Measurements from ENCODE around the gene USP9X.
A peak's percentile ranks its signal among the peaks of the same experiment; 100 is the strongest.
"Not testable (repeated sequence)": the region's sequence is repeated elsewhere in the genome, so short reads cannot be mapped to it uniquely, and the experiment has no call there.

Gene USP9X

DNA sequence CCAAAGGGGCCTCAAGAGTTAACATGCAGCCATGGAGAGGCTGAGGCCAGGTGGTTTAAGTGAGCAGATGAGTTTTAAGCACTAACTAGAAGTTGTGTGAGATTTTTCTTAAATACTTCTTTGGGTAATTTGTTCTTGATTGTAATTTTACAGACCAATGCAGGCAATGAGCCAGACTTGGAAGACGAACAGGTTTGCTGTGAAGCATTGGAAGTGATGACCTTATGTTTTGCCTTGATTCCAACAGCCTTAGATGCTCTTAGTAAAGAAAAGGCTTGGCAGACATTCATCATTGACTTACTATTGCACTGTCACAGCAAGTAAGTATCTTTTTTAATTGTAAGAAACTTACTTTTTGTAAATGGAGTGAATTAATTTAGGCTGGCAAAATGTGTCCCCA lies 103.9 kb downstream of the USP9X start:
- DNase-seq (ENCODE audit: low read depth): no peak

DNA sequence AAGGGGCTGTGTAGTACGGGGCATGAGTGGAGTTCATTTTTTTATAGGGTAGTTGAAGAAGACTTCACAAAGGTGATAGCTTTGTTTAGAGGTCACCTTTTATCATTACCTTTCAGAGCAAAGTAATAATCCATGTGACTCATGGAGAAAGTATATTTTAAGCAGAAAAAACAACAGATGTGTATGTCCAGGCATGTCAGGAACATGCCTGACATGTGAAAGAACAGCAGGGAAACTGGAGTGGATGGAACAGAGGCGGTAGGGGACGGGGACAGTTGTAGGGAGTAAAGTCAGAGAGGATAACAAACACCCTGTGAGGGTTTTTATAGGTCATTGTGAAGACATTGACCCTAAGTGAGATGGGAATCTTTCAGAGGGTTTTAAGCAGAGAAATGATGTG lies 107.6 kb downstream of the USP9X start:
- DNase-seq (ENCODE audit: low read depth): no peak

DNA sequence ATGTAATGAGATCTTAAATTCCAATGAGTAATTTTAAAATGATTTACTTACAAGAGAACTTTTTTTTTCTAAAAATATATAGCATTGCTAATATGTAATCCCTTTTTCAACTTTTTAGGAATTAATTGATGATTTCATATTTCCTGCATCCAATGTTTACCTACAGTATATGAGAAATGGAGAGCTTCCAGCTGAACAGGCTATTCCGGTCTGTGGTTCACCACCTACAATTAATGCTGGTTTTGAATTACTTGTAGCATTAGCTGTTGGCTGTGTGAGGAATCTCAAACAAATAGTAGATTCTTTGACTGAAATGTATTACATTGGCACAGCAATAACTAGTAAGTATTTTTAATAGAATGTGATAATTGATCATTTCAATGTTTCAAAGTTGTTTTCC lies 113.2 kb downstream of the USP9X start:
- DNase-seq (ENCODE audit: low read depth): no peak

DNA sequence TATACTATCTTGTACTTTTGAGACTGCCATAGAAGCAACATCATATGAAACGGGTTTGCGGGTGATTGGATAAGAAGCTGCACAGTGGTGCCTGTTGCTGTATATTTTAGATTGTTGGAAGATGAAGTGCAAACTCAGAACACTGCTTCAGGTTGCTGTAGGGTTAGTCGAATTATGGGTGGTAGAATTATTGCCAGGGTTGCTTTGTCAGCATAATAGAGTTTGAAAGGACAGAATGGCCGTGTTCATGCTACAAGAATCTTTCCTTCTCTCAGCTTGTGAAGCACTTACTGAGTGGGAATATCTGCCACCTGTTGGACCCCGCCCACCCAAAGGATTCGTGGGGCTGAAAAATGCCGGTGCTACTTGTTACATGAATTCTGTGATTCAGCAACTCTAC lies 115.5 kb downstream of the USP9X start:
- DNase-seq (ENCODE audit: low read depth): no peak

DNA sequence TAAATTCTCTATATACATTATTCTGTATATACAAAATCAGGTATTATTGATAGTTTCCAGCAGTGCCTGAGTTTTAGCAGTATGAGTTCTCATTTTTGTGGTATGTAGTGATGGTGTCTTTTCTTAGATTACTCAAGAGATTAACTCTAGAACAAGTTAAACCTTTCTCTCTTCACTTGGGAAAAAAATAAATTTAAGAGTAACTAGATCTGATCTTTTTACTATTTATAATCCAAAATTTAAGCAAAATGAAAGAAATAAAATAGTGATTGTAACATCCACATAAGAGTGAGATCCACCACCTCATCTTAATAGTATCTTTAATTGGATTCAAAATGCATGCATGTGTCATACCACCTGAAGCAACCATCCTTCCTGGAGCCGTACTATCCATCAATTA lies 124.6 kb downstream of the USP9X start:
- DNase-seq (ENCODE audit: low read depth): no peak

DNA sequence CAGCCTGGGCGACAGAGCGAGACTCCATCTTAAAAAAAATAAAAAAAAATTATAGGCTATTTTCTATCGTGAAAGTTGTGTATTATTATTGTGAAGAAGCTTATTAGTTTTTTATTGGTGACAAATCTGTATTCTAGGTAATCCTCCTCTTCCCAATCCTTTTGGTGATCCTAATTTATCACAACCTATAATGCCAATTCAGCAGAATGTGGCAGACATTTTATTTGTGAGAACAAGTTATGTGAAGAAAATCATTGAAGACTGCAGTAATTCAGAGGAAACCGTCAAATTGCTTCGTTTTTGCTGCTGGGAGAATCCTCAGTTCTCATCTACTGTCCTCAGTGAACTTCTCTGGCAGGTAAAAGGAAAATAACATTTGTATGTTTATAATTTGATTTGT lies 139.4 kb downstream of the USP9X start:
- DNase-seq (ENCODE audit: low read depth): no peak

DNA sequence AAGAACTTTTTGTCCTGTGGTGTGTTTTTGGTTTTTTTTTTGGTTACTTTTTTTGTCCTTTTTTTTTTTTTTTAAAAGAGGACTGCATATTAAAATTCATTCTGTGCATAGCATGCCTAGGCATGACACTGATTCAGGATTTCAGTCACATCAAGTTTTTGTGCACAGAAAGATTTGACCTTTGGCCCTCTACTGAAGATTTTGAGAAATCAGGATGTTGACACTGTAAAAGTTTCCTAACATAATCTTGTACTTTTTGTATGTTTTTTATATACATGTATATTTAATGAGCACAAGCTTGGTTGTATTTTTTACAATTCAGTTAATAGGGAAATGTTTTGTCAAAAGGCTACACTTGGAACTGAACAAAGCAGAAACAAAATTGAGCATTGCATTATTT lies 148.7 kb downstream of the USP9X start:
- no peak for DNase-seq (ENCODE audit: low read depth)

DNA sequence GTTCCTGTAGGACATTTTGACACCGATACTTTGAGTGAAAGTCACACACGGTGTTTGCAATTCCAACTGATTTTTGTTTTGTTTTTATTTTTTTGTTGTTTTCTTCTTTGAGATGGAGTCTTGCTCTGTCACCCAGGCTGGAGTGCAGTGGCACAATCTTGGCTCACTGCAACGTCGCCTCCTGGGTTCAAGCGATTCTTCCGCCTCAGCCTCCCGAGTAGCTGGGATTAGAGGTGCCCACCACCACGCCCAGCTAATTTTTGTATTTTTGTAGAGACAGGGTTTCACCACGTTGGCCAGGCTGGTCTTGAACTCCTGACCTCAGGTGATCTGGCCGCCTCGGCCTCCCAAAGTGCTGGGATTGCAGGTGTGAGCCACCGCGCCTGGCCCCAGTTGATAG lies 149.2 kb downstream of the USP9X start:
- not testable (repeated sequence) for DNase-seq (ENCODE audit: low read depth)

DNA sequence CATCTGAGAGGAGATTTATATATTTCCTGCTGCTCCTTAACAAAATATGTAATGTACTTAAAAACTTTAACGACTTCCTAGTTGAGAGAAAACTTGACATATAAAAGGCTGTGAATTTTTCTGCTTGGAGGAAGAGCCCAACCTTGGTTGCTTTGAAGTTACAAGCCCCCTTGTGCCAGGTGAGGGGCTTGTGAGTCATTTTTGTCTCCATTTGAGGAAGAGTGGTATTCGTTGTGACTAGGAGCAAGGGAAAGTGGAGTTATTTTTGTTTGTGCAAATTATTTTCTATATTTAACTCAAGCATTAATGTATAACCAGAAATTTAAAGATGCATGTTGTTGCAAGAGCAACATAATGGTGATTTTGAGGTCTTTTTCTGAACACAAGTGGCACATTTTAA lies 149.7 kb downstream of the USP9X start:
- DNase-seq (ENCODE audit: low read depth): no peak

DNA sequence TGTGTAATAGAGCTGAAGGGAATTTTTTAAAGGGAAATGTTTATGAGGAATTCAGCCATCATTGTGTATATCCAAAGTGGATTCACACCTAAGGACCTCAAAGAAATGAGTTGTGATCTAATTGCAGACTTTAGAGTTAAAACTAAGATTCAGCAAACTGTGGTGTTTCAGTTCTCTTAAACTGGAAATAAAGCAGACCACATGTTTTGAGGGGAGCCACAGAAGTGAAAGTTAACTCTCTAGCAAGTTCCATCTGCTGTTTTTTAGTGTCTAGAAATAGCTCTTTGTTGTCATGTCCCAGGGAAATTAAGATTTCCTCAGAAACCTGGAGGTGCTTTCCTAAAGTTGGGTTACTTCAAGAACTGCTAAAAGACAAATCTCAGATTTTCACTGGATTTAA lies 151.4 kb downstream of the USP9X start:
- no peak for DNase-seq (ENCODE audit: low read depth)

DNA sequence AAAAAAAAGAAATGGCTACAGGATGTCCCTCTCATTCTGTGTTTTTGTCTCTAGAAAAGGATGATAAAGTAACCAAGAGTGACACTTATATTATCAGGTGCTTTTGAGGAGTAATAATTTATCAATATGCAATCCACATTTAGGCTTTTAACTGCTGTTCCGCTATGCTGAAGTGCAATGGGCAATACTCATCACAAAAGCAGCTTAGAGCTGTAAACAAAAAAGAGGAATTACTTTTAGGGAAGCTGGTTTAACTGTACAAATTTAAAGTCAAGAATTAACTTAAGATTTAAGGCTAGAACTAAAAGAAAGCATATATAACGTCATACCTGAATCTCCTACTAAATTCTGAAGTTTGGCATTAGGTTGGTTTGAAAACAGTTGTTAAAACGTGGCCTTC lies 155.3 kb downstream of the USP9X start:
- DNase-seq (ENCODE audit: low read depth): no peak

DNA sequence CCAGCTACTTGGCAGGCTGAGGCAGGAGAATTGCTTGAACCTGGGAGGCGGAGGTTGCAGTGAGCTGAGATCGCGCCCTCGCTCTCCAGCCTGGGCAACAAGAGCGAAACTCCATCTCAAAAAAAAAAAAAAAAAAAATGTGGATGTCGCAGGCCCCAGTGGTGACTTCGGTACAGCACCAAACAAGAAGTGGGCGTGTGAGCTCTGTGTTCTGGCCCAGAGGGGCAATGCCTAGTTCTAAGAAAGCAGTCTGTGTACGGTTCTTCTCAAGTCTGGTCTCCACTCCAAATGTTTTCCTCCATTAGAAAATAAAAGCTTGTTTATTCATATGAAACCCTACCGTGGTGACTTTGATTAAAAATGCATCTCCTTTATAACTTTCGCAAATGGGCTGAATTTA lies 156.7 kb downstream of the USP9X start:
- no peak for DNase-seq (ENCODE audit: low read depth)

DNA sequence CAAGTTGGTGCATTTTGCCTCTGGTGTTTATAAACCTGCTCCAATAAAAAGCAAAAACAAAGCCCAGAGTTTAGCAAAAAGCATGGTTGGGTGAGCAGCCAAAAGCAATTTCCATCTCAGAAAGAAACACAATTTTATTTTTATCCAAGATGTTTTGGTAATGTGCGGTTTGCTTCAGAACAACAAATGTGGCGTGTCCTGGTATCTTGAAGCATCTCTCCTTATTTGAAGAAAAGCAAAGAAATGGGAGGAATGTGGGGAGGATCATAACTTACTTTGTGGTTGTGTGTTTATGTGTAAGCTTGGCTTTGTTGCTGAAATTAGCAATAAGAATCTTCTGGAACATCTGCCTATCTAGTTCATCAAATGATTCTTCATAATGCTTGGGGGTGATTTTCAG lies 160.4 kb downstream of the USP9X start:
- DNase-seq (ENCODE audit: low read depth): no peak

DNA sequence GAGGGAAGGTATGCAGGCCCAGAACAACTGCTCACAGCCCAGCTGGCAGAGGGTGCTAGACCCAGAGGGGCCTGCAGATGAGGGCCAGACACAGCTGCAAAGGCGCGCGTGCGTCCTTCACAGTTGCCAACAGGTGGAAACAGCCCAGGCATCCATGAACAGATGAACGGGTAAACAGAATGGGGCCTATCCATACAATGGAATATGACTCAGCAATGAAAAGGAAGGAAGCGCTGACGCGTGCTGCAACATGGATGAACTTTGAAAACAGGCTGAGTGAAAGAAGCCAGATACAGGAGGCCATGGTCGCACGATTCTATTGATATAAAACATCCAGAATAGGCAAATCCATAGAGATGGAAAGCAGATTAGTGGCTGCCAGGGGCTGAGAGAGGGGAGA lies 165.6 kb downstream of the USP9X start:
- DNase-seq (ENCODE audit: low read depth): no peak

DNA sequence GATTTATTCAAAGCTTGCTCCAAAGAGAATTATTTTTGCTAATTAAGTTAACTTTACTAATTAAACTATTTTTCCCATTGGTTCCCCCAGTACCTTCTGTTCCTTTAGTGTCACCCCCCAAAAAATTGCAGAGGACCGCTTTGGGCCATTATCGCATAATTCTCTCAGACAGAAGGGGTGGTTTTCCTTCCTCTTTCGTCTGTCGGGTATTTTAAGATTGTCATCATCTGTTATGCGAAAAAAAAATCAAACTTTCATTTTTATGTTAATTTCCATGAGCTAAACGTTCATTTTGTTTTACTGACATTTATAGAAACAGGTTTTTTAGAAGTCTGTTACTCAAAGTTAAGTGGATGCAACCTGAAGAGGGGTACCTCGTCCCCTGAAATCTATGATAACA lies 172.6 kb downstream of the USP9X start:
- DNase-seq (ENCODE audit: low read depth): no peak

DNA sequence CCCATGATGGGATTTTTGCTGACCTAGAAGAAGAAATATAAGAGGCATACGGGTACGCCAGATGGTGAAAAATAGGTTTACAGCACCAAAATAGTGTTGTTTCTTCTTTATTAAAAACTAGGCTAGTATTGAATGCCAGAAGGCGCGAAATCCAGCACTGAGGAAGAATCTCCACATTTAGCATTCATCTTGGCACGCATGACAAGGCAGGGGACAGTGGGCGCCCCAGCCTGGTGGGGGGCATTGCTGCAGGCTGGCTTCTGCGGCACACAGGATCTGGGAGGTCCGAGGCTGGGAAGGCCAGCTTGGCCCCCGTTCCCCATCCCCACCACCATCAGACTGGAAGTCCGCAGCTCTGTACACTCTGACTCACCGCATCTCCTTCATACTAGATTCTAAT lies 173.0 kb downstream of the USP9X start:
- no peak for DNase-seq (ENCODE audit: low read depth)

DNA sequence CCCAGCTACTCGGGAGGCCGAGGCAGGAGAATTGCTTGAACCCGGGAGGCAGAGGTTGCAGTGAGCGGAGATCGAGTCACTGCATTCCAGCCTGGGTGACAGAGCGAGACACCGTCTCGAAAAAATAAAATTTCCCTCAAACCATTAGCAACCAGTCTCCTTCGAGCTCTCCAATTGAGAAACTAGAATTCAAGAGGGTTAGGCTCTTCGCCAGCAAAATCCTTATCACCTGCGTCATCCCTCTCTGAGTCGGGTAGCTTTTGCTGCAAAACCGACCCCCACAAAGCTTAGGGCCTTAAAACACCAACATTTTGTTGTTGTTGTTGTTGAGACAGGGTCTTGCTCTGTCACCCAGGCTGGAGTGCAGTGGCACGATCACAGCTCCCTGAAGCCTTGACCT lies 173.6 kb downstream of the USP9X start:
- DNase-seq (ENCODE audit: low read depth): no peak

DNA sequence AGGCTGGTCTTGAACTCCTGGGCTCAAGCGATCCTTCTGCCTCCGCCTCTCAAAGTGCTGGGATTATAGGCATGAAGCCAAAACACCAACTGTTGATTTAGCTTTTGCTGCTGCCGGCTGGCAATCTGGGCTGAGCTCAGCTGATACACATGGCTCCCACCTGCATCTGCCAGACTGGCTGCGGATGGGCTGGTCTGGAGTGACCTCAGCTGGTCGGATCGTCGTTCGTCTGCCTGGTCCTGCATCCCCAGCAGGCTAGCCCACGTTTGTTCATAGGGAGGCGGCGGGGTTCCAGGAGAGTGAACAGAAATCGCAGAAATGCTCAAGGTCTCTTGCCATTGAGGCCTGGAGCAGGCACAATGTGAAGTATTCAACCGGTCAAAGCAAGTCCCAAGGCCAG lies 174.3 kb downstream of the USP9X start:
- DNase-seq (ENCODE audit: low read depth): no peak

DNA sequence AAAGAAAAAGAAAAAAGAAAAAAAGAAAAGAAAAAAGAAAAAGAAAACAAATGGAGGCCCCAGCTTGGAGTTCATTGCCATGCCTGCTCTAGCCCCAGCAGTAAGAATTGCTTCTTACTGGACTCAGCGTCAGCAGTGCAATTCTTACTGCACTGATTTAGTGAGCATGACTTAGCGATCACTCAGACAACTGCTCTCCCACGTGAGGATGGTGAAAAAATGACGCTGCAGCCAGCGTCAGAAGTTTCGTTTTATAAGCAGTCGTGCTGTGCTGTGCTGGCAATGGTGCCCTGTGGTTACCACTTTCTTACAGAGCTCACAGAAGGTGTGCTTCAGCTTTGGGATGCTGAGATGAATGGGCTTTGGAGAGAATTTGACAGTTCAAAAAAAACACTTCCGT lies 180.4 kb downstream of the USP9X start:
- no peak for DNase-seq (ENCODE audit: low read depth)

DNA sequence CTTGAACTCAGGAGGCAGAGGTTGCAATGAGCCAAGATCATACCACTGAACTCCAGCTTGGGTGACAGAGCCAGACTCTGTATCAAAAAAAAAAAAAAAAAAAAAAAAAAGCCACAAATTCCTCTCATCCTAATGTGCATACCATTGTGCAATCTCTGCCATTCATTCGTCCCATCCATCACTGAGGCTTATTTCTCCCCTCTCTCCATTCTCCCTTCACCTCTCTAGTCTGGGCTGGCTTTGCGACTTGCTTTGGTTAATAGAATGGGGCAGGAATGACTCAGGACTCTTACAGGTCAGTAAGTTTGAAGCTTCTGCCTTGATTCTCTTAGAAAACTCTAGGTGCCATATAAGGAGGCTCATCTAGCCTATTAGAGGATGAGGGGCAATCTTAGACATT lies 188.4 kb downstream of the USP9X start:
- no peak for DNase-seq (ENCODE audit: low read depth)

DNA sequence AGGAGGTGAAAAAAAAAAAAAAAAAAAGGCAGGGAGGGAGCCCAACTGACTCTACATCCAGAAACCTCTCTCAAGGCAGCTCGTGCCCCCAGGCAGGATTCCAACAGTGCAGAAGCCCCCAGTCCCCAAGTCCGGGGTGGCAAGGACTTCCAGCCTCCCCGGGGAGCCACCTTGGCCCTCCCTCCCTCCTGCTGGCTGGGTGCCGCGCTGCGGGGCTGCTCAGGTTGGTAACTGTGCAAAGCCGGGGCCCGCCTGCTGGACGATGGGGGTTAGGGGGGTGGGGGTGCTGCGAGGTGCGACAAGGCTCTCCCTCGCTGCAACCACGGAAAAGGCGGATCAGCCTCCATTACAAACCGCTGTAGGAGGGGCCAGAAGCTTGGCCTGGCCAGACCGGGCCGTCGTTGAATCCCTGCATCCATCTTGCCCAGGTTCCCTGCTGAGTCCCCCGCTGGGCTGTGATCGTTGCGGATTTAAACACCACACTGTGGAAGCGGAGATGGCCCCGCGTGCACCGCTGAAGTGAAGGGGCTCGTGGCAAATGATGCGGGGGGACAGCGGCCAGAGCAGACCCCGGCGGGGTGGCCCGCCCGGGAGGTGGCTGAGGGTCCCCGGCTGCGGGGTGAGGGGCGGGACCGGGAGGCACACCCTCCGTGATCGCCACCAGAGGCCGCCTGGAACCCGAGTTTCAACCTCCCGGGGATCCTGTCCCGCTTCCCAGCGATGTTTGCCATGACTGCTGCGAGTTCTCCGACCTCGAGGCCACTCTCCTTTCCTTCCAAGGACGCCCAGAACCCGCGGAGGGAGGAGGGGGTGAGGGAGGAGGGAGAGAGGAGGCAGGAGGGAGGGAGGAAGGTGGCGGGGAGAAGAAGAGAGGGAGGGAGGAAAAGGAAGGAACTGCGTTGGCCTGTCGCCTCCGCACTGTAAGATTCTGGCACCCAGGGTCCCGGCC lies 190.7 kb downstream of the USP9X start:
- peak; percentile 26 for DNase-seq (ENCODE audit: low read depth)

DNA sequence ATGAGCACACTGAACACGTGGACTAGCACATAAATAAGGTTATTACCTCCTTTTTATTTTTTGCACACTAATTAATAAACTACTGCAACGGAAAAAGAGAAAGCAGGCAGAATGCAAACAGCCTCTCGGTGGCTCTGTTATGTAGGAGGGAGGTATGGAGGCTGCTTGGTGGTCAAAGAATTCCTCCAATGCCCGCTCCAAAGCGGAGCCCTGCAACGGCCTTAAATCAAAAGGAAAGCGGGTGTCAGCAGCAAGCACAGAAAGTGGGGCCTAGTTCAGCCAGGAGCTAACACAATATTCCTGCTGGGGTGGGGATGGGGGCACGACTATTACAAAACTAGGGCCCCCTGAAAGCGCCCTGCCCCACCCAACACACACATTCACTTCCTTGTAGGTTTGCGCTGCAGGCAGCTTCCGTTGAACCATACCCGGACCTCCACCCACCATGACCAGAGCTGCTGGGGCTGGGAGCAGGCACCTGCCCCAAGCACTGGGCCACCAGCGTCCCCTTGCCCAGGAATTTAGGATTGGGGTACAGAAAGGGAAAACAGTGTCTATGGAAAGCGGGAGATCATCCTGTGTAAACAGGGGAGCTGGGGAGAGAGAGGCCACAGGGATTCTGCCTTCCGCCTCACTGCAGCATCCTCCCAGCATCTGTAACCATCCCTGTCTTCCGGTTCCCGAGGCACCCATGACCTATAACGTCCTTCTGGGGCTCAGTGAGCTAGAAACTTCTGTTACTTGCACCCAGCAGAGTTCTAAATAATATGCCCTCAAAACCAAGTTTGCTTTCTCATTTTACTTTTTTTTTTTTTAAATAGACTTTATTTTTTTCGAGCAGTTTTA lies 191.6 kb downstream of the USP9X start:
- no peak for DNase-seq (ENCODE audit: low read depth)

DNA sequence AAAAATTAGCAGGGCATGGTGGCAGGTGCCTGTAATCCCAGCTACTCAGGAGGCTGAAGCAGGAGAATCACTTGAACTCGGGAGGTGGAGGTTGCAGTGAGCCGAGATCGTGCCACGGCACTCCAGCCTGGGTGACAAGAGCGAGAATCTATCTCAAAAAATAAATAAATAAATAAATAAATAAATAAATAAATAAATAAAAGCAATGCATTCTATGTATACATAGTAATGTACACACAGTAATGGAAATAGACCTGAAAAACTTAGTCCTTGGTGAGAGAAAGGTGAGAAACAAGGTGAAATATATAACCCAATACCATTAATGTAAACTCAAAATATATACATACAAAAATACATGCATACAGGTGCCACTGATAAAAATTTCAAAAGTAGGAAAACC lies 197.1 kb downstream of the USP9X start:
- DNase-seq (ENCODE audit: low read depth): not testable (repeated sequence)
